Sigmoid colon (tissue), 7 donors: ENCODE data around the gene PREX1. TPM values are rescaled to one million over a fixed set of nuclear protein-coding genes. Genes with fewer than 3 reads are reported as not detected.
A peak's percentile ranks its signal among the peaks of the same experiment; 100 is the strongest.

Source experiments
- DNase-seq: peaks from one replicate; pipeline ENCODE4 v3.0.0-alpha.2; 2019
- H3K27ac ChIP-seq, 4 donors: fragments of 200-600 bp; sonication (generic); one replicate each; pipeline ENCODE4 v1.5.1; 2016 to 2019; ENCODE audit warnings: mild to moderate bottlenecking in 1 of 4
- H3K27me3 ChIP-seq, 3 donors: fragments of 200-600 bp; sonication (generic); one replicate each; pipeline ENCODE4 v1.5.1; 2019; ENCODE audit warnings: mild to moderate bottlenecking in 1 of 3
- H3K36me3 ChIP-seq, 4 donors: fragments of 200-600 bp; sonication (generic); one replicate each; pipeline ENCODE4 v1.5.1; 2016 to 2019
- H3K4me1 ChIP-seq, 4 donors: fragments of 200-600 bp; sonication (generic); one replicate each; pipeline ENCODE4 v1.5.1; 2017 to 2019
- H3K4me3 ChIP-seq, 4 donors: fragments of 200-600 bp; sonication (generic); one replicate each; pipeline ENCODE4 v1.5.1; 2017 to 2019; ENCODE audit warnings: mild to moderate bottlenecking in 2 of 4, moderate library complexity in 1 of 4
- H3K9me3 ChIP-seq, 4 donors: fragments of 200-600 bp in 3 of 4; sonication (generic) in 3 of 4; one replicate each; pipeline versions ENCODE4 v1.5.1 to v1.6.1; 2013 to 2019
- CTCF ChIP-seq, 4 experiments: fragments of 450-650 bp in 3 of 4; fragments of 200-600 bp in 1 of 4; IDR thresholded peaks; one replicate each; pipeline ENCODE4 v1.5.1; 2016 to 2019; ENCODE audit warnings: antibody characterized with exemption in 4 of 4, mild to moderate bottlenecking in 3 of 4, moderate library complexity in 2 of 4
- EP300 ChIP-seq, 4 donors: sonication (generic); formaldehyde crosslinking; IDR thresholded peaks; one replicate each; pipeline ENCODE4 v1.6.1; 2017; ENCODE audit warnings: antibody characterized with exemption in 4 of 4
- POLR2A ChIP-seq, 2 donors: fragments of 450-650 bp; IDR thresholded peaks; one replicate each; pipeline ENCODE4 v1.6.1; 2016; ENCODE audit warnings: antibody characterized with exemption in 2 of 2, mild to moderate bottlenecking in 2 of 2, moderate library complexity in 2 of 2
- POLR2AphosphoS5 ChIP-seq, 4 donors: sonication (generic); formaldehyde crosslinking; IDR thresholded peaks; one replicate each; pipeline ENCODE4 v1.6.1; 2017; ENCODE audit warnings: antibody characterized with exemption in 4 of 4
- WGBS, 2 donors: extraction: QIAGEN DNeasy Blood & Tissue Kit; methylation state at CpG; one replicate each; pipeline ENCODE4 v1.1.7; 2013; 5-methylcytosine and 5-hydroxymethylcytosine counted together
- intact Hi-C: fragments of 100-400 bp; cut with DNase I; formaldehyde crosslinking; loops from one replicate; pipeline ENCODE4 v1.15.1; 2023
- polyA plus RNA-seq, 3 donors: library from polyadenylated mRNA; stranded (reverse); fragments of 200-250 nt; gene quantifications; one replicate each; pipeline ENCODE4 v1.2.3, GENCODE V29; 2013
- total RNA-seq, 4 donors: library from RNA; depleted of rRNA; stranded (reverse); fragments of >200 nt; gene quantifications; one replicate each; pipeline ENCODE4 v1.1.0, GENCODE V29; 2016
- donor health status: healthy with polysubstance abuse.
- donor health status: Bipolar disorder and iron deficiency.
- donor health status: healthy.

PREX1 gene
- total and polyA plus RNA-seq, 7 donors, result 5.4 to 22.9 (median 15.5) TPM

- TF ChIP-seq POLR2A (IDR thresholded peaks at IDR 0.05) (no peak), EP300 (IDR thresholded peaks at IDR 0.05) (no peak), POLR2AphosphoS5 (IDR thresholded peaks at IDR 0.05) (no peak), CTCF (IDR thresholded peaks at IDR 0.05) (no peak)
- no peaks in the 10 kb centered on the region for H3K27me3 ChIP-seq
- no peaks in the 10 kb centered on the region for H3K9me3 ChIP-seq
- H3K27ac ChIP-seq, result no peak overlapping the region
- 71 to 83% methylated on average over 2 of the region's 2 CpGs for WGBS, 2 donors
- peak; percentile 4 for DNase-seq
- no peaks in the 10 kb centered on the region for H3K36me3 ChIP-seq
- intact Hi-C loops, result no loop called here
- H3K4me3 ChIP-seq, result no peak overlapping the region
- H3K4me1 ChIP-seq, result peaks cover 0 to 12% (median 5%) of the 10 kb centered on the region in 4 donors
These were observed 91.2 kb downstream of the PREX1 start for GRCh38 chr20:48736636-48737035.

GRCh38 chr20:48736231-48736630 is 91.6 kb downstream of the PREX1 start:
- intact Hi-C loops, result no loop called here
- H3K36me3 ChIP-seq, result no peaks in the 10 kb centered on the region
- no peak for DNase-seq
- no peaks in the 10 kb centered on the region for H3K9me3 ChIP-seq
- TF ChIP-seq POLR2AphosphoS5 (IDR thresholded peaks at IDR 0.05) (no peak), CTCF (IDR thresholded peaks at IDR 0.05) (no peak), POLR2A (IDR thresholded peaks at IDR 0.05) (no peak), EP300 (IDR thresholded peaks at IDR 0.05) (no peak)
- H3K4me3 ChIP-seq, result no peak overlapping the region
- no peak overlapping the region for H3K27ac ChIP-seq
- H3K27me3 ChIP-seq, result no peaks in the 10 kb centered on the region
- H3K4me1 ChIP-seq, result peaks cover 0 to 12% (median 5%) of the 10 kb centered on the region in 4 donors

GRCh38 chr20:48735112-48735511 is 92.7 kb downstream of the PREX1 start:
- H3K9me3 ChIP-seq, result no peaks in the 10 kb centered on the region
- no peak for TF ChIP-seq POLR2AphosphoS5 (IDR thresholded peaks at IDR 0.05)
- no peak for TF ChIP-seq EP300 (IDR thresholded peaks at IDR 0.05)
- TF ChIP-seq CTCF (IDR thresholded peaks at IDR 0.05), result no peak
- TF ChIP-seq POLR2A (IDR thresholded peaks at IDR 0.05), result no peak
- peak; percentile 28 for DNase-seq
- H3K27me3 ChIP-seq, result no peaks in the 10 kb centered on the region
- WGBS, 2 donors, result 57 to 83% methylated on average over 5 of the region's 5 CpGs
- peaks cover 0 to 12% (median 5%) of the 10 kb centered on the region in 4 donors for H3K4me1 ChIP-seq
- no peak overlapping the region for H3K27ac ChIP-seq
- intact Hi-C loops, result no loop called here
- H3K36me3 ChIP-seq, result no peaks in the 10 kb centered on the region
- no peak overlapping the region for H3K4me3 ChIP-seq

- Histone ChIP-seq H3K9me3 (no peaks in the 10 kb centered on the region), H3K4me1 (peaks cover 0 to 12% (median 5%) of the 10 kb centered on the region in 4 donors), H3K4me3 (no peak overlapping the region), H3K36me3 (no peaks in the 10 kb centered on the region), H3K27ac (no peak overlapping the region), H3K27me3 (no peaks in the 10 kb centered on the region)
- TF ChIP-seq EP300 (IDR thresholded peaks at IDR 0.05), result no peak
- TF ChIP-seq CTCF (IDR thresholded peaks at IDR 0.05), result no peak
- no peak for TF ChIP-seq POLR2A (IDR thresholded peaks at IDR 0.05)
- no peak for TF ChIP-seq POLR2AphosphoS5 (IDR thresholded peaks at IDR 0.05)
- intact Hi-C loops, result no loop called here
- peak; percentile 12 for DNase-seq
- WGBS, 2 donors, result 84 to 94% methylated on average over 10 of the region's 10 CpGs
These were observed 93.6 kb downstream of the PREX1 start for GRCh38 chr20:48734104-48734749.
